GM23338 (cell line): ENCODE measurements around the gene ART4. TPM values are rescaled to one million over a fixed set of nuclear protein-coding genes. Genes with fewer than 3 reads are reported as not detected.

ENCODE experiments used
- ATAC-seq: fragments of 200-7000 bp; cut with Tn5 transposase; 3 replicates; pipeline ENCODE4 v1.9.1; 2020
- DNase-seq: peaks from one replicate; pipeline ENCODE4 v3.0.0-alpha.2; 2015; ENCODE audit warnings: low spot score
- H2AFZ ChIP-seq: fragments of 200-600 bp; sonication (generic); 2 replicates; pipeline ENCODE4 v1.8.0; 2016; ENCODE audit warnings: antibody characterized with exemption, mild to moderate bottlenecking, moderate library complexity
- H3F3A ChIP-seq: fragments of 200-600 bp; sonication (generic); replicated peaks from 2 replicates; pipeline ENCODE4 v1.8.0; 2017; ENCODE audit warnings: antibody characterized with exemption, mixed run types, low read depth
- H3K27ac ChIP-seq: fragments of 200-600 bp; sonication (generic); 2 replicates; pipeline ENCODE4 v1.6.1; 2016; ENCODE audit warnings: low read depth
- H3K27me3 ChIP-seq: fragments of 200-600 bp; sonication (generic); 2 replicates; pipeline ENCODE4 v1.8.0; 2016; ENCODE audit warnings: mild to moderate bottlenecking, mixed run types, moderate library complexity; ENCODE audit not compliant: insufficient read depth
- H3K36me3 ChIP-seq: fragments of 200-600 bp; sonication (generic); 2 replicates; pipeline ENCODE4 v1.8.0; 2016; ENCODE audit warnings: mild to moderate bottlenecking; ENCODE audit not compliant: insufficient read depth
- H3K4me1 ChIP-seq: fragments of 200-600 bp; sonication (generic); 2 replicates; pipeline ENCODE4 v1.8.0; 2016; ENCODE audit warnings: mild to moderate bottlenecking, moderate library complexity; ENCODE audit not compliant: insufficient read depth
- H3K4me2 ChIP-seq: fragments of 200-600 bp; sonication (generic); 2 replicates; pipeline ENCODE4 v1.7.1; 2017; ENCODE audit warnings: mixed run types
- H3K4me3 ChIP-seq: fragments of 200-600 bp; sonication (generic); 2 replicates; pipeline ENCODE4 v1.6.1; 2016; ENCODE audit warnings: mixed run types
- H3K79me2 ChIP-seq: fragments of 200-600 bp; sonication (generic); replicated peaks from 2 replicates; pipeline ENCODE4 v1.8.0; 2017; ENCODE audit warnings: mild to moderate bottlenecking; ENCODE audit not compliant: insufficient read depth
- H3K9me2 ChIP-seq: fragments of 200-600 bp; sonication (generic); 2 replicates; pipeline ENCODE4 v1.8.0; 2017; ENCODE audit not compliant: insufficient read depth
- H4K20me1 ChIP-seq: fragments of 200-600 bp; sonication (generic); replicated peaks from 2 replicates; pipeline ENCODE4 v1.8.0; 2017; ENCODE audit warnings: mild to moderate bottlenecking; ENCODE audit not compliant: insufficient read depth
- H3K27ac Mint-ChIP-seq: 2 replicates; pipeline ENCODE4 v1.8.0; 2020; ENCODE audit warnings: inconsistent platforms, mild to moderate bottlenecking, moderate library complexity, mixed read lengths
- H3K27me3 Mint-ChIP-seq: 3 replicates; pipeline ENCODE4 v1.8.0; 2022; ENCODE audit warnings: low read depth, mild to moderate bottlenecking, moderate library complexity, mixed read lengths, inconsistent platforms; ENCODE audit not compliant: insufficient read depth, poor library complexity
- H3K36me3 Mint-ChIP-seq: 3 replicates; pipeline ENCODE4 v1.8.0; 2021; ENCODE audit warnings: low read depth, mild to moderate bottlenecking, inconsistent platforms, moderate library complexity, mixed read lengths
- H3K4me1 Mint-ChIP-seq: 3 replicates; pipeline ENCODE4 v1.8.0; 2020; ENCODE audit warnings: mild to moderate bottlenecking, inconsistent platforms, mixed read lengths
- H3K4me3 Mint-ChIP-seq: 3 replicates; pipeline ENCODE4 v1.8.0; 2021; ENCODE audit warnings: moderate library complexity, mild to moderate bottlenecking, inconsistent platforms, mixed read lengths
- H3K9me3 Mint-ChIP-seq: 3 replicates; pipeline ENCODE4 v1.8.0; 2020; ENCODE audit warnings: moderate library complexity, mild to moderate bottlenecking, inconsistent platforms, mixed read lengths
- CREB1 ChIP-seq: fragments of 250-450 bp; sonication (Bioruptor Pico); IDR thresholded peaks from 2 replicates; pipeline ENCODE4 v1.5.0; 2020; ENCODE audit warnings: low read depth, mild to moderate bottlenecking, moderate library complexity
- EZH2 ChIP-seq: fragments of 200-600 bp; sonication (generic); IDR thresholded peaks from one replicate; pipeline ENCODE4 v1.8.0; 2017; ENCODE audit warnings: antibody characterized with exemption, mild to moderate bottlenecking, low read depth; ENCODE audit not compliant: unreplicated experiment
- EZH2phosphoT487 ChIP-seq: fragments of 200-600 bp; sonication (generic); IDR thresholded peaks from one replicate; pipeline ENCODE4 v1.8.1; 2018; ENCODE audit warnings: antibody characterized with exemption; ENCODE audit not compliant: unreplicated experiment
- NANOG ChIP-seq: IDR thresholded peaks from 2 replicates; pipeline ENCODE4 v1.6.1; 2016; ENCODE audit warnings: antibody characterized with exemption, borderline replicate concordance
- POLR2AphosphoS5 ChIP-seq: IDR thresholded peaks from 2 replicates; pipeline ENCODE4 v1.6.1; 2016; ENCODE audit warnings: antibody characterized with exemption, low read depth
- STAT1 ChIP-seq: IDR thresholded peaks from one replicate; pipeline ENCODE4 v1.6.1; 2016; ENCODE audit warnings: antibody characterized with exemption; ENCODE audit not compliant: unreplicated experiment
- ZNF114 ChIP-seq: fragments of 250-450 bp; sonication (Bioruptor Pico); IDR thresholded peaks from 2 replicates; pipeline ENCODE4 v1.5.0; 2020; ENCODE audit warnings: mild to moderate bottlenecking, moderate library complexity
- ZNF331 ChIP-seq: fragments of 250-450 bp; sonication (Bioruptor Pico); IDR thresholded peaks from 2 replicates; pipeline ENCODE4 v1.5.0; 2020; ENCODE audit warnings: low read depth, mild to moderate bottlenecking, moderate library complexity
- polyA plus RNA-seq: library from polyadenylated mRNA; unstranded; fragments of >200 nt; fragmentation: Nextera tagmentation; extraction: Ambion mirVana; gene quantifications from 2 replicates; pipeline ENCODE4 v1.2.1, GENCODE V29; 2016
- total RNA-seq: library from RNA; depleted of rRNA; stranded (reverse); fragments of >200 nt; shearing (Covaris generic); gene quantifications from 2 replicates; pipeline ENCODE4 v1.2.3, GENCODE V29; 2014
- TF ChIP-seq, protein P1 (sequence below): IDR thresholded peaks from 2 replicates; pipeline ENCODE4 v1.6.1; 2016; ENCODE audit warnings: antibody characterized with exemption
- TF ChIP-seq, protein P2 (sequence below), 2 experiments: fragments of 200-600 bp in 1 of 2; sonication (generic) in 1 of 2; conservative IDR thresholded peaks; 2 replicates each; pipeline versions ENCODE4 v1.5.1 to v1.6.1; 2016 to 2017; ENCODE audit warnings: antibody characterized with exemption in 2 of 2, low read depth in 2 of 2, mild to moderate bottlenecking in 2 of 2, moderate library complexity in 1 of 2
- TF ChIP-seq, protein P3 (sequence below): IDR thresholded peaks from one replicate; pipeline ENCODE4 v1.6.1; 2018; ENCODE audit warnings: antibody characterized with exemption; ENCODE audit not compliant: unreplicated experiment

Gene ART4
- total and polyA plus RNA-seq, 2 experiments from 2014 or later = 0.08 TPM; not detected in 1

DNA sequence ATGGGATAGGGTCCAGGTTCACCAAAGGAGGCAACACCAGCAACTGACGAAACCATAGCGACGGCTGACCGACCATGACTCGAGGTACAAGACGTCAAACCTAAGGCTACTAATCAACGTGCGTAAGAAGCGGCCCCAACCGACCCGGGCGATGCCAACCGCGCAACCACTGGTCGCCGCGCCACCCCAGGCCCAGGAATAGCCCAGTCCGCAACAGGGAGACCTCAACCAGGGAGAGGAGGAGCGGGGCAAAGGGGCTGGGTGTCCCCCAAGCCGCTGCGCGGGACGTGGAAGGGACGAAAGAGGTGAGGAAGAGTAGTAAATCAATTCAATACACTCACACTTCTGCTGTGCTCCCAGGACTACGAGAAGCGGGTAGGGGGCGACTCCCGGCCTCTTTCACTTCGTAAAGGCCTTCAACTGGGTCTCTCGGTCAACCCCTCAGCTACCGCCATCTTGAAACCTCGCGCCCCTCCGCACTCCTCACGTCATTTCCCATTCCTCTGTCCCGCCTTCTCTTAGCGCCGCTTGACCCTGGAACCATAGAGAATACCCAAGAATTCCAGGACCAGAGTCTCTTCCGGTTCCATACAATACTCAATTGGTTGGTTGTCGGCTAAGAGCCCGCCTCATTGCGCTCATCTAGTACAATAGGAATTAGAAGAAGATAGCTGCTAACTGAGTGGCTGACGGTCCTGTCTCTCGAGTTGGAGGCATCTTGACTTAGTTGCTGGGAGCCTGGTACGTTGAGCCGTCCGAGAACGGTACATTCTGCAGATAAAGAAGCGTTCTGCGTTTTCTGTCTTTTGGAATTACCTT, 40.1 kb downstream of the ART4 start, which contains the start of the genes C12orf60 and WBP11:
Gene C12orf60 (plus strand): TSS at position 660 of the 819 bp plus-strand sequence. CDS start 19,266 bp downstream, outside the sequence.
Gene WBP11 (minus strand): TSS at position 468 of the 819 bp plus-strand sequence. CDS start 2,095 bp downstream, outside the sequence.
- Histone ChIP-seq H3K27ac (0 out of 2 replicates have a peak within 1 kb of the TSS, but pooled peaks have one; percentile 1), H3K36me3 (peaks cover 11% of the 10 kb centered on the region; the same call in 1 of the 2 replicates), H3K27me3 (no peaks in the 10 kb centered on the region), H3K9me2 (no peaks in the 10 kb centered on the region), H3K4me3 (peak within 1 kb of the TSS; percentile 78), H3K4me1 (peaks cover 10% of the 10 kb centered on the region; the same call in 1 of the 2 replicates), H4K20me1 (0 out of 2 replicates have a peak, but pooled peaks cover 9% of the 10 kb centered on the region), H2AFZ (peak within 1 kb of the TSS; percentile 49; the same call in 1 of the 2 replicates), H3K4me2 (peak within 1 kb of the TSS; percentile 86), H3K79me2 (peaks cover 48% of the 10 kb centered on the region), H3F3A (no peaks in the 10 kb centered on the region)
- no peaks in the 10 kb centered on the region for H3K27me3 Mint-ChIP-seq
- peak; percentile 99 for ATAC-seq
- DNase-seq = peak; percentile 99
- H3K27ac Mint-ChIP-seq = no peak within 1 kb of the TSS
- TF ChIP-seq POLR2AphosphoS5 (peak; percentile 94), EZH2phosphoT487 (no peak), CREB1 (CRISPR knock-in tag) (peak; percentile 91), ZNF114 (no peak)
- TF ChIP-seq, protein P1, sequence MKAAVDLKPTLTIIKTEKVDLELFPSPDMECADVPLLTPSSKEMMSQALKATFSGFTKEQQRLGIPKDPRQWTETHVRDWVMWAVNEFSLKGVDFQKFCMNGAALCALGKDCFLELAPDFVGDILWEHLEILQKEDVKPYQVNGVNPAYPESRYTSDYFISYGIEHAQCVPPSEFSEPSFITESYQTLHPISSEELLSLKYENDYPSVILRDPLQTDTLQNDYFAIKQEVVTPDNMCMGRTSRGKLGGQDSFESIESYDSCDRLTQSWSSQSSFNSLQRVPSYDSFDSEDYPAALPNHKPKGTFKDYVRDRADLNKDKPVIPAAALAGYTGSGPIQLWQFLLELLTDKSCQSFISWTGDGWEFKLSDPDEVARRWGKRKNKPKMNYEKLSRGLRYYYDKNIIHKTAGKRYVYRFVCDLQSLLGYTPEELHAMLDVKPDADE = no peak; the same call in 1 of the 2 replicates
- peaks cover 14% of the 10 kb centered on the region for H3K36me3 Mint-ChIP-seq
- no peaks in the 10 kb centered on the region for H3K9me3 Mint-ChIP-seq
- peaks cover 7% of the 10 kb centered on the region; the same call in 1 of the 3 replicates for H3K4me1 Mint-ChIP-seq
- no peak within 1 kb of the TSS for H3K4me3 Mint-ChIP-seq

DNA sequence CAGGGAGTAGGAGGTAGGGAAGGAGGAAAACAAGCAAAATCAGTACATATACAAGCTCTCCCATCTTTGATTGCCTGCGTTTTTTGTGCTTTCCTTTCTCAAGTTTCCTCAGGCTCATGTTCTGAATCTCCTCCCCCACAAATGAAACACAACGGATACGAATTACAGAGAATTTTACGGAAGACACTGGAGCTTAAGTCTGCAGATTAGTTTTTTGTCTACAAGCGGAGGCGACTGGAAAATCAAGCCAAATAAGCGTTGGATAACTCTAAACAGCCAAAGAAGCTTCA, 40.7 kb downstream of the ART4 start:
- no peak overlapping the region for H3K4me3 Mint-ChIP-seq
- Histone ChIP-seq H3K4me1 (peaks cover 10% of the 10 kb centered on the region; the same call in 1 of the 2 replicates), H3K79me2 (peaks cover 53% of the 10 kb centered on the region), H3F3A (no peaks in the 10 kb centered on the region), H2AFZ (no peak overlapping the region), H3K27me3 (no peaks in the 10 kb centered on the region), H3K27ac (0 out of 2 replicates have a peak overlapping the region, but pooled peaks have one; percentile 1), H3K36me3 (peaks cover 17% of the 10 kb centered on the region; the same call in 1 of the 2 replicates), H3K4me3 (peak overlapping the region; percentile 78), H3K9me2 (no peaks in the 10 kb centered on the region), H3K4me2 (peak overlapping the region; percentile 86), H4K20me1 (0 out of 2 replicates have a peak, but pooled peaks cover 15% of the 10 kb centered on the region)
- H3K9me3 Mint-ChIP-seq = no peaks in the 10 kb centered on the region
- H3K27me3 Mint-ChIP-seq = no peaks in the 10 kb centered on the region
- ATAC-seq = no peak
- no peak overlapping the region for H3K27ac Mint-ChIP-seq
- no peak for DNase-seq
- peaks cover 19% of the 10 kb centered on the region for H3K36me3 Mint-ChIP-seq
- peaks cover 7% of the 10 kb centered on the region; the same call in 1 of the 3 replicates for H3K4me1 Mint-ChIP-seq
- TF ChIP-seq ZNF114 = no peak
- TF ChIP-seq POLR2AphosphoS5 = no peak
- no peak for TF ChIP-seq EZH2phosphoT487
- TF ChIP-seq, protein P1 = no peak
- TF ChIP-seq NANOG = no peak
- no peak for TF ChIP-seq EZH2
- TF ChIP-seq, protein P2, sequence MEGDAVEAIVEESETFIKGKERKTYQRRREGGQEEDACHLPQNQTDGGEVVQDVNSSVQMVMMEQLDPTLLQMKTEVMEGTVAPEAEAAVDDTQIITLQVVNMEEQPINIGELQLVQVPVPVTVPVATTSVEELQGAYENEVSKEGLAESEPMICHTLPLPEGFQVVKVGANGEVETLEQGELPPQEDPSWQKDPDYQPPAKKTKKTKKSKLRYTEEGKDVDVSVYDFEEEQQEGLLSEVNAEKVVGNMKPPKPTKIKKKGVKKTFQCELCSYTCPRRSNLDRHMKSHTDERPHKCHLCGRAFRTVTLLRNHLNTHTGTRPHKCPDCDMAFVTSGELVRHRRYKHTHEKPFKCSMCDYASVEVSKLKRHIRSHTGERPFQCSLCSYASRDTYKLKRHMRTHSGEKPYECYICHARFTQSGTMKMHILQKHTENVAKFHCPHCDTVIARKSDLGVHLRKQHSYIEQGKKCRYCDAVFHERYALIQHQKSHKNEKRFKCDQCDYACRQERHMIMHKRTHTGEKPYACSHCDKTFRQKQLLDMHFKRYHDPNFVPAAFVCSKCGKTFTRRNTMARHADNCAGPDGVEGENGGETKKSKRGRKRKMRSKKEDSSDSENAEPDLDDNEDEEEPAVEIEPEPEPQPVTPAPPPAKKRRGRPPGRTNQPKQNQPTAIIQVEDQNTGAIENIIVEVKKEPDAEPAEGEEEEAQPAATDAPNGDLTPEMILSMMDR (conservative IDR thresholded peaks at IDR 0.05; ENCODE audit: low read depth in 2 of 2) = no peak
- TF ChIP-seq, protein P3, sequence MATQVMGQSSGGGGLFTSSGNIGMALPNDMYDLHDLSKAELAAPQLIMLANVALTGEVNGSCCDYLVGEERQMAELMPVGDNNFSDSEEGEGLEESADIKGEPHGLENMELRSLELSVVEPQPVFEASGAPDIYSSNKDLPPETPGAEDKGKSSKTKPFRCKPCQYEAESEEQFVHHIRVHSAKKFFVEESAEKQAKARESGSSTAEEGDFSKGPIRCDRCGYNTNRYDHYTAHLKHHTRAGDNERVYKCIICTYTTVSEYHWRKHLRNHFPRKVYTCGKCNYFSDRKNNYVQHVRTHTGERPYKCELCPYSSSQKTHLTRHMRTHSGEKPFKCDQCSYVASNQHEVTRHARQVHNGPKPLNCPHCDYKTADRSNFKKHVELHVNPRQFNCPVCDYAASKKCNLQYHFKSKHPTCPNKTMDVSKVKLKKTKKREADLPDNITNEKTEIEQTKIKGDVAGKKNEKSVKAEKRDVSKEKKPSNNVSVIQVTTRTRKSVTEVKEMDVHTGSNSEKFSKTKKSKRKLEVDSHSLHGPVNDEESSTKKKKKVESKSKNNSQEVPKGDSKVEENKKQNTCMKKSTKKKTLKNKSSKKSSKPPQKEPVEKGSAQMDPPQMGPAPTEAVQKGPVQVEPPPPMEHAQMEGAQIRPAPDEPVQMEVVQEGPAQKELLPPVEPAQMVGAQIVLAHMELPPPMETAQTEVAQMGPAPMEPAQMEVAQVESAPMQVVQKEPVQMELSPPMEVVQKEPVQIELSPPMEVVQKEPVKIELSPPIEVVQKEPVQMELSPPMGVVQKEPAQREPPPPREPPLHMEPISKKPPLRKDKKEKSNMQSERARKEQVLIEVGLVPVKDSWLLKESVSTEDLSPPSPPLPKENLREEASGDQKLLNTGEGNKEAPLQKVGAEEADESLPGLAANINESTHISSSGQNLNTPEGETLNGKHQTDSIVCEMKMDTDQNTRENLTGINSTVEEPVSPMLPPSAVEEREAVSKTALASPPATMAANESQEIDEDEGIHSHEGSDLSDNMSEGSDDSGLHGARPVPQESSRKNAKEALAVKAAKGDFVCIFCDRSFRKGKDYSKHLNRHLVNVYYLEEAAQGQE = no peak
- no peak for TF ChIP-seq STAT1
- no peak for TF ChIP-seq CREB1 (CRISPR knock-in tag)
- no peak for TF ChIP-seq ZNF331
